HEK293 (cell line): Measurements from ENCODE around the gene TRIM73.
"Not testable (repeated sequence)": the region's sequence is repeated elsewhere in the genome, so short reads cannot be mapped to it uniquely, and the experiment has no call there.

ENCODE experiments used
- CTCF ChIP-seq: fragments of 450-650 bp; formaldehyde crosslinking; IDR thresholded peaks from 2 replicates; pipeline ENCODE4 v1.5.1; 2016; ENCODE audit warnings: missing biosample characterization, missing genetic modification characterization
- REST ChIP-seq: fragments of 450-650 bp; formaldehyde crosslinking; IDR thresholded peaks from 2 replicates; pipeline ENCODE4 v1.5.1; 2016; ENCODE audit warnings: missing biosample characterization, missing genetic modification characterization
- SETDB1 ChIP-seq: IDR thresholded peaks from one replicate; pipeline ENCODE4 v1.6.1; 2017; ENCODE audit warnings: mild to moderate bottlenecking, low read length, moderate library complexity, mixed read lengths; ENCODE audit not compliant: insufficient read length
- ZNF350 ChIP-seq: fragments of 450-650 bp; formaldehyde crosslinking; IDR thresholded peaks from 2 replicates; pipeline ENCODE4 v1.5.0; 2017; ENCODE audit warnings: missing biosample characterization, mild to moderate bottlenecking, missing genetic modification characterization
- ZNF555 ChIP-seq: fragments of 450-650 bp; formaldehyde crosslinking; conservative IDR thresholded peaks from 2 replicates; pipeline ENCODE4 v1.5.1; 2017; ENCODE audit warnings: missing biosample characterization, mild to moderate bottlenecking, missing genetic modification characterization, inconsistent platforms
- TF ChIP-seq, protein P1 (sequence below): fragments of 450-650 bp; formaldehyde crosslinking; IDR thresholded peaks from 2 replicates; pipeline ENCODE4 v1.5.1; 2016; ENCODE audit warnings: missing biosample characterization, missing genetic modification characterization
- TF ChIP-seq, protein P2 (sequence below): IDR thresholded peaks from 2 replicates; pipeline ENCODE4 v1.6.1; 2011; ENCODE audit warnings: mild to moderate bottlenecking, low read depth, low read length, borderline replicate concordance

GRCh38 chr7:75398771-75399700 lies 3.6 kb downstream of the TRIM73 start:
- not testable (repeated sequence) for TF ChIP-seq REST; ZNF350 (tag by site-specific recombination); CTCF (tag by site-specific recombination); SETDB1; ZNF555 (tag by site-specific recombination)
- TF ChIP-seq, protein P1, sequence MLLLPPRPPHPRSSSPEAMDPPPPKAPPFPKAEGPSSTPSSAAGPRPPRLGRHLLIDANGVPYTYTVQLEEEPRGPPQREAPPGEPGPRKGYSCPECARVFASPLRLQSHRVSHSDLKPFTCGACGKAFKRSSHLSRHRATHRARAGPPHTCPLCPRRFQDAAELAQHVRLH (tag by site-specific recombination) = not testable (repeated sequence)
- TF ChIP-seq, protein P2, sequence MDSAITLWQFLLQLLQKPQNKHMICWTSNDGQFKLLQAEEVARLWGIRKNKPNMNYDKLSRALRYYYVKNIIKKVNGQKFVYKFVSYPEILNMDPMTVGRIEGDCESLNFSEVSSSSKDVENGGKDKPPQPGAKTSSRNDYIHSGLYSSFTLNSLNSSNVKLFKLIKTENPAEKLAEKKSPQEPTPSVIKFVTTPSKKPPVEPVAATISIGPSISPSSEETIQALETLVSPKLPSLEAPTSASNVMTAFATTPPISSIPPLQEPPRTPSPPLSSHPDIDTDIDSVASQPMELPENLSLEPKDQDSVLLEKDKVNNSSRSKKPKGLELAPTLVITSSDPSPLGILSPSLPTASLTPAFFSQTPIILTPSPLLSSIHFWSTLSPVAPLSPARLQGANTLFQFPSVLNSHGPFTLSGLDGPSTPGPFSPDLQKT = not testable (repeated sequence)
